NK-92 (cell line): ENCODE measurements around the gene NCAPH2.

Experiments used
- DNase-seq: peaks from one replicate; lab custom pipeline; 2025; ENCODE audit not compliant: unreplicated experiment; lab: John Stamatoyannopoulos, UW

The NCAPH2 gene

DNA sequence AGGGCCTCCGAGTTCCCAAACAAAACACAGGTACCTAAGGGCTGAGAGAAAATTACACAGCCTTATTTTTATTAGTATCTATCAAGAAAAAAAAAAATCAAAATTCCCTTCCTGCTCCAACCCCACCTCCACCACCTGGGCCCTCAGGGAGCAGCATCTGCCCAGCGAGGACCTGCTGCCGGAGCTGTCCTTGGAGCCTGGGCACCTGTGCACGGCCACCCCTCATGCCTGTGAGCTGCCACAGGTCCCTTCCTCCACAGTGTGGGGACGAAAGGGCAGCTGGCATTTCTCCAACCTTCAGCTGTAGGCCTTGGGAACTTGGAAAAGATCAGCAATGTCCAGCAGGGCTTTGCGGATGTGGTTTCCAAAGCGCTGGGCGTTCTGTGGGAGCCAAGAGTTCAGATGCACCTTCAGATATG is 61.0 kb downstream of the NCAPH2 start:
- no peak for DNase-seq

DNA sequence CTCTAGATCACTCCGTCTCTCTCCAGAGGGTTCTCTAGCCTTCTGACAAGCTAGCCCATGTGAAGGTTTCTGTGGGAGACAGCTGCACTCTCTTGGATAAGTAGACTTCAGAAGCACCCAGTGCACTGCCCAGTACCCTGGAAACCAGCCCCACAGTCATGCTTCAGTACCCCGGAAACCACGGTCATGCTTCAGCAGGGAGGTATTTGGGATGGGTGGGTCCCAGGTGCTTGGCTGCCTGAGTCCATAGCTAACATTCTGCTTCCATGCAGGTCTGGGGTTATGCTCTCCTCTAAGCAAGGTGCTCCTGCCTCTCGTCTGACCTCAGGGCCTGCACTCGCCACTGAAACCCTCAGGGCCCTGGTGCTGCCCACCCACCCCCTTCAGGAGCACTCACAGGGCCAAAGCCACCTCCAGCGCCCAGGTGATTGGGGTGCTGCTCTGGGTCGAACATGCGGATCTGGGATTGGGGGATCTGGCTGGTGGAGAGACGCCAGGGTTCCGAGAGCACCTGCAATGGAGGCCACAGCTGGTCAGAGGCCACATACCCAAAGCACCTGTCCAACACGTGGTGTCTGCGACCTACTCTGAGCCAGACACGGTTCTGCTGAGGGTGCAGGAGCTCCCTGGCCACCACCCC is 62.0 kb downstream of the NCAPH2 start:
- DNase-seq = no peak

DNA sequence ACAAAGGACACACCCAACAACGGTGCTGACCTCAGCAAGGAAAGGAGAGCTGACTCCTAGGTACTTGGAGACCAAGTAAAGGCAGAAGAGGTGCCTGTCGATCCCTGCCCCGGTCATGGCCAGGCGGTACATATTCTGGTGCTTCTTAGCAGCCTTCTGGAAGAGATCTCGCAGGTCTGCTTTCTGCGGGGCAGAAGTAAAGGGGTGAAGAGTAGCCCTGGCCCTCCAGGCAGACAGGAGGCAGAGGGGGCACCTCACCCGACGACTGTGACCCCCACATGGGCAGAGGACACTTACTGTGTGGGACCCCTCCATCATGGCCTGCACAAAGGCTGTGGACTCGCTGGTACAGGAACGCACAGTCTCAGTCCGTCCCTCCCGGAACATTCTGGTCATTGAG is 62.8 kb downstream of the NCAPH2 start:
- DNase-seq = no peak

DNA sequence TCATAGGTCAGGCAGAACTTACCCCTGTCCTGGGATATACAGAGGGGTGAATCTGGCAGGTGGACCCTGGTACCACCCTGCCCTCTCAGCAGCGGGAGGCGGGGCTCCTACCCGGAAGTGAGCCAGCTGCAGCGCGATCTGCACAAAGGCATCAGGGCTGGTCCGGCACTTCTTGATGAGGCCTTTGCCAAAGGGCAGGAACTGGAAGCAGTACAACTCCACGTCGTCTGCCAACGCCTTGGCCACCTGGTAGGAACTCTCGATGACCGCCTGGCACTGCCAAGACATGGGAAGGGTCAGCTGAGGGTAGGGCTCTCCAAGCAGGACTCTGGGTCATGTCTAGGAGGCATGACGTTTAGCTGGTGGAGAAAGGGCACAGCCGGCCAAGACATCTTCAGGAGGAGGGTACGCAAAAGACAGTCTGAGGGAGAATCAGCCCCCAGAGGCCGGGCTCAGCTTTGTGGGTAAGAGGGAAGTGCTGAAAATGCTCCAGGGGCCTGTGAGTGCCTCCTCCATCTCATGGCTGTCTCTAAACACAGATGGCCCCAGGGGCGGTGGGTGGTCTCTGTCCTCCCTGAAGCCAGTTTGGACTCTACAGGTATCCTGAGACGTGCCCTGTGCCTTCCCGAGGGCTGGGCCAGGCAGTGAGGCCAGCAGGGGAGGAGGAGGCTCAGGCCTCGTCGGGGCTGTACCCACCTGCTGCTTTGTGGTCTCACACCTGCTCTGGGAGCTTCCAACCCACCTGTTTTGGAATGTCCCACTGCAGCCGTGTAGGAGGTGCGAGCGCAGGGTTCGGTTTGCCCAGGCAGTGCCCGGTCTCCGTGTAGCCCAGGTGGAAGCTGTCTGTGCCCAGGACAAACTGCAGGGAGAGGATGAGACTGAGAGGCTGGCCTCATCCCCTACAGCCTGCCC is 63.5 kb downstream of the NCAPH2 start:
- DNase-seq = no peak

DNA sequence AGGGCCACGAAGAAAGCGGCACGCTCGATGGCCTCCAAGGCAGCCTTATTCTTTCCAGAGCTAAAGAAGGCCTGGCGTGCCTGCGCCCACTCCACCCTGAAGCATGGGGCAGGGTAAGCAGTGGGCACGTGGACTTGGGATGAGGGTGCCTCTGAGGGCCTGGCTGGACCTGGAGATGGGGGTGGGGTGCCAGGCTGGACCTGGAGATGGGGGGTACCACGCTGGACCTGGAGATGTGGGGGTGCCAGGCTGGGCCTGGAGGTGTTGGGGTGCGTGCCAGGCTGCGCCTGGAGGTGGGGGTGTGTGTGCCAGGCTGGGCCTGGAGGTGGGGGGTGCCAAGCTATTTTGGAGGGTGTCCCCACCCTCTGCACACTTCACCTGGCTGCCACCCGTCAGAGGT is 64.9 kb downstream of the NCAPH2 start:
- no peak for DNase-seq

DNA sequence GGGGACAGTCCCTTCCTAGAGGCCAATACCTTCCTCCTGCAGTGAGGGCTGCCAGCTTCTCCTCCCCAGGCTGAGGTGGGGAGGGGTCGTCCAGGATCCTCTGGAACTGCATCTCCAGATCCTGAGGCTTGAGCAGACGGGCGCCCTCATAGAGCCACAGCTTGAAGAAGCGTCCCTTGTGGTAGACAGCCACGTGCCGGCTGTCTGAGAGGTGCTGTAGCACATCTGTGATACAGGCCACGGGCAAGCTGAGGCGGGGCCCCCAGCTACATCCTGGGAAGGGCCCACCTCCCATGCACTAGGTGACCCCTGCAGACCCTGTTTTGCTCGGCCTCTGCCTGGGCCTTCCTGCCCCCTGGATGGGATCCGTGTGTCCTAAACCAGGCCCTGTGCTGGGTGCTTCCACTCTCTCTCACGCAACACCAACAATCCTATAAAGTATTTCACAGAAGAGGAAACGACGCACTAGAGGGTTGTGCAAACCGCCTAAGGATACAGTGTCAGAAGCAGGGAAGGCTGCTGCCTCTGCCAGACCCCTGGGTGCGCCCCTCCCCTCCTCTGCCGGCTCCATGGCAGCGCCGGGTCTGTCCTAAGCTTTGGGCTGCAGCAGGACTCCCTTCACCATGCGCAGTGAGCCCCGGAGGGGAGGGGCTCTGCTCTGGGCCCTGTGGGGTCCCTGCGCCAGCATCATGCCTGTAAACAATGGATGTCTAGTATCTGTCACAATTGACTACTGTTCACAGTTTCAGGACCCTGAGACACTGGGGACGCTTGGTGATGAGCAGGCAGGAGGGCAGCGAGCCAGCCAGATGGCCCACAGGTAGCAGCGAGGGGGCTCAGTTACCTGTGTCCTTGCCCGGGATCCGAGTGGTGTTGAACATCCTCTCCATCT is 65.7 kb downstream of the NCAPH2 start:
- no peak for DNase-seq

DNA sequence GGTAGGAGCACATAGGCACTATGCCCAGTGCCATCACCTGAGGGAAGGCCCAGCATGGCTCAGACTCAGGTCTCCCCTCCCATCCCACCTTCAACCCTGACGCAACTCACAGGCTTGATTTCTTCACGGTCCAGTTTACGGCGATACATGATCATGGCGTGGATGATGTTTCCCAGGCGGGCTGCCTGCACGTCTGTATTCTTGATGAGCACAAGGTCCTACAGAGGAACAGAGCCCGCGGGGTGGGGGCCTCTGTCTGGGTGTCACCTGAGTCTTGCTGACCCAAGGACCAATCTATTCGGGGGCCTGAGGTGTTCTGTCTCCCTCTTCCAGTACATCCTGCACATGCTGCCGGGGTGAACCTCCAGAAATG is 66.3 kb downstream of the NCAPH2 start:
- DNase-seq = no peak
